WTC11 (cell line): Measurements from ENCODE around the gene ADAM12.

Experiments used
- ELF4 ChIP-seq: sonication (generic); formaldehyde crosslinking; IDR thresholded peaks from 2 replicates; pipeline ENCODE4 v1.8.1; 2022; ENCODE audit warnings: low read depth, mild to moderate bottlenecking, moderate library complexity, missing genetic modification reagents
- MAX ChIP-seq: sonication (generic); formaldehyde crosslinking; IDR thresholded peaks from 2 replicates; pipeline ENCODE4 v1.8.0; 2022; ENCODE audit warnings: mild to moderate bottlenecking, missing genetic modification reagents
- NR2C2 ChIP-seq: sonication (generic); formaldehyde crosslinking; IDR thresholded peaks from 2 replicates; pipeline ENCODE4 v1.8.0; 2022; ENCODE audit warnings: mild to moderate bottlenecking, missing genetic modification reagents
- PRDM15 ChIP-seq: sonication (generic); formaldehyde crosslinking; IDR thresholded peaks from 2 replicates; pipeline ENCODE4 v1.8.0; 2022; ENCODE audit warnings: missing genetic modification reagents
- ZNF232 ChIP-seq: sonication (generic); formaldehyde crosslinking; IDR thresholded peaks from 2 replicates; pipeline ENCODE4 v1.8.0; 2022; ENCODE audit warnings: mild to moderate bottlenecking, missing genetic modification reagents
- TF ChIP-seq, protein P1 (sequence below): fragments of 200-600 bp; IDR thresholded peaks from 2 replicates; pipeline ENCODE4 v1.8.0; 2022; ENCODE audit warnings: antibody characterized with exemption

DNA sequence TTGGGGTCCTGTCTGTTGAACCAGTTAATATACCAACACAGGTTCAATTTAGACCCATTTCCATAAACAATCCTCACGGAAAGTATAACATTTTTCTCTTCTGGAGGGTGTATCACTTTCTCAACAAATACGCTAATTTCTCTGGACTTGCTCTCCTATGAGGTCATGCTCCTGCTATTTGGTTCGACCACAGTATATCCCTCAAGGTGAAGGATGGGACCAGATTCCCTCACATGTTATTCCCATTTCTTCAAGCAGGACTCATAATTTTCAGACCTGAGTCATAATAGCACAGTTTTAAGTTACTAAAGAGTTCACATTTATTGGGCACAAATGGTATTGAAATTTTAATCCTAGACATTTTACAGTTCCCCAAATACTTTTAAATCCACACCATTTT lies 57.2 kb downstream of the ADAM12 start:
- TF ChIP-seq ZNF232 (CRISPR knock-in tag): no peak
- TF ChIP-seq ELF4 (CRISPR knock-in tag): no peak
- TF ChIP-seq, protein P1, sequence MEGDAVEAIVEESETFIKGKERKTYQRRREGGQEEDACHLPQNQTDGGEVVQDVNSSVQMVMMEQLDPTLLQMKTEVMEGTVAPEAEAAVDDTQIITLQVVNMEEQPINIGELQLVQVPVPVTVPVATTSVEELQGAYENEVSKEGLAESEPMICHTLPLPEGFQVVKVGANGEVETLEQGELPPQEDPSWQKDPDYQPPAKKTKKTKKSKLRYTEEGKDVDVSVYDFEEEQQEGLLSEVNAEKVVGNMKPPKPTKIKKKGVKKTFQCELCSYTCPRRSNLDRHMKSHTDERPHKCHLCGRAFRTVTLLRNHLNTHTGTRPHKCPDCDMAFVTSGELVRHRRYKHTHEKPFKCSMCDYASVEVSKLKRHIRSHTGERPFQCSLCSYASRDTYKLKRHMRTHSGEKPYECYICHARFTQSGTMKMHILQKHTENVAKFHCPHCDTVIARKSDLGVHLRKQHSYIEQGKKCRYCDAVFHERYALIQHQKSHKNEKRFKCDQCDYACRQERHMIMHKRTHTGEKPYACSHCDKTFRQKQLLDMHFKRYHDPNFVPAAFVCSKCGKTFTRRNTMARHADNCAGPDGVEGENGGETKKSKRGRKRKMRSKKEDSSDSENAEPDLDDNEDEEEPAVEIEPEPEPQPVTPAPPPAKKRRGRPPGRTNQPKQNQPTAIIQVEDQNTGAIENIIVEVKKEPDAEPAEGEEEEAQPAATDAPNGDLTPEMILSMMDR: no peak
- no peak for TF ChIP-seq NR2C2
- TF ChIP-seq PRDM15 (CRISPR knock-in tag): no peak
- no peak for TF ChIP-seq MAX (CRISPR knock-in tag)
